Gastroesophageal sphincter (tissue), 3 donors: ENCODE data around the gene PNCK.

Source experiments
- EP300 ChIP-seq: sonication (generic); formaldehyde crosslinking; IDR thresholded peaks from one replicate; pipeline ENCODE4 v1.6.1; 2017; ENCODE audit warnings: antibody characterized with exemption, mild to moderate bottlenecking
- POLR2A ChIP-seq, 2 donors: fragments of 450-650 bp; IDR thresholded peaks; one replicate each; pipeline ENCODE4 v1.6.1; 2017; ENCODE audit warnings: antibody characterized with exemption in 2 of 2, mild to moderate bottlenecking in 2 of 2, moderate library complexity in 1 of 2
- POLR2AphosphoS5 ChIP-seq: sonication (generic); formaldehyde crosslinking; IDR thresholded peaks from one replicate; pipeline ENCODE4 v1.6.1; 2017; ENCODE audit warnings: antibody characterized with exemption
- TF ChIP-seq, protein P1 (sequence below), 4 experiments: fragments of 200-600 bp in 2 of 4; fragments of 450-650 bp in 2 of 4; sonication (generic) in 1 of 4; IDR thresholded peaks; one replicate each; pipeline ENCODE4 v1.5.1; 2017 to 2019; ENCODE audit warnings: antibody characterized with exemption in 4 of 4, mild to moderate bottlenecking in 2 of 4, moderate library complexity in 2 of 4

DNA sequence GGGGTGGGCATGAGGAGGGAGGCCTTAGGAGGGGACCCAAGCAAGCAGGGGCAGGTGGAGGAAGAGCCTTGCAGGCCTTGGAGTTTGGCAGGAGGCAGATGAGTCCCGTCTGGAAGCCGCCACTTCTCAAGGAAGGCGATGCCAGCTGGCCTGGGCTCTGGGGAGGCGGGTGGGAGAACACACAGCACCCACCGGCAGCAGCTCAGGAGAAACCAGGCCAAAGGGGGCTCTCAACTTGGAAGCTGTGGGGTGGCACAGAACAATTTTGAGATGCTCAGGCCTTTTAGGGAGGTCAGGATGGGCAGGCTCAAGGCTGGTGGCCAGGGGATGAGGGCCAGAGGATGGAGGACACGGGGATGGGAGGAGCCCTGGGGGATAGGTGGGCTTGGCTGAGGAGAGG lies 38.2 kb downstream of the PNCK start:
- TF ChIP-seq, protein P1, sequence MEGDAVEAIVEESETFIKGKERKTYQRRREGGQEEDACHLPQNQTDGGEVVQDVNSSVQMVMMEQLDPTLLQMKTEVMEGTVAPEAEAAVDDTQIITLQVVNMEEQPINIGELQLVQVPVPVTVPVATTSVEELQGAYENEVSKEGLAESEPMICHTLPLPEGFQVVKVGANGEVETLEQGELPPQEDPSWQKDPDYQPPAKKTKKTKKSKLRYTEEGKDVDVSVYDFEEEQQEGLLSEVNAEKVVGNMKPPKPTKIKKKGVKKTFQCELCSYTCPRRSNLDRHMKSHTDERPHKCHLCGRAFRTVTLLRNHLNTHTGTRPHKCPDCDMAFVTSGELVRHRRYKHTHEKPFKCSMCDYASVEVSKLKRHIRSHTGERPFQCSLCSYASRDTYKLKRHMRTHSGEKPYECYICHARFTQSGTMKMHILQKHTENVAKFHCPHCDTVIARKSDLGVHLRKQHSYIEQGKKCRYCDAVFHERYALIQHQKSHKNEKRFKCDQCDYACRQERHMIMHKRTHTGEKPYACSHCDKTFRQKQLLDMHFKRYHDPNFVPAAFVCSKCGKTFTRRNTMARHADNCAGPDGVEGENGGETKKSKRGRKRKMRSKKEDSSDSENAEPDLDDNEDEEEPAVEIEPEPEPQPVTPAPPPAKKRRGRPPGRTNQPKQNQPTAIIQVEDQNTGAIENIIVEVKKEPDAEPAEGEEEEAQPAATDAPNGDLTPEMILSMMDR (IDR thresholded peaks at IDR 0.05): no peak
- TF ChIP-seq EP300 (no peak), POLR2A (IDR thresholded peaks at IDR 0.05) (no peak), POLR2AphosphoS5 (no peak)
